GM19035 (cell line): ENCODE measurements around the gene SEMA4A.
"Not testable (repeated sequence)": the region's sequence is repeated elsewhere in the genome, so short reads cannot be mapped to it uniquely, and the experiment has no call there.

Experiments
- ATAC-seq: cut with Tn5 transposase; IDR thresholded peaks from one replicate; pipeline ENCODE4 v1.9.1; 2021; ENCODE audit not compliant: unreplicated experiment

The SEMA4A gene

GRCh38 chr1:156153362-156153761 is at the start of gene SEMA4A:
Gene SEMA4A, plus strand, starts transcription at chr1:156153585. Its CDS starts 994 bp downstream, at chr1:156154579.
- no peak for ATAC-seq

- ATAC-seq: no peak
These were observed 49.1 kb upstream of the SEMA4A start for GRCh38 chr1:156104065-156104810.

GRCh38 chr1:156104861-156105832 is 48.2 kb upstream of the SEMA4A start:
- ATAC-seq: no peak

GRCh38 chr1:156106624-156107488 is 46.5 kb upstream of the SEMA4A start:
- ATAC-seq: no peak

GRCh38 chr1:156108057-156108456 is 45.3 kb upstream of the SEMA4A start:
- no peak for ATAC-seq

- ATAC-seq: no peak
These were observed 44.6 kb upstream of the SEMA4A start for GRCh38 chr1:156108664-156109241.

- no peak for ATAC-seq
These were observed 43.1 kb upstream of the SEMA4A start for GRCh38 chr1:156110252-156110651.

GRCh38 chr1:156111355-156111962 is 41.9 kb upstream of the SEMA4A start:
- no peak for ATAC-seq

- no peak for ATAC-seq
These were observed 40.9 kb upstream of the SEMA4A start for GRCh38 chr1:156112276-156113137.

GRCh38 chr1:156113282-156113950 is 40.0 kb upstream of the SEMA4A start:
- ATAC-seq: no peak

- ATAC-seq: peak; percentile 79
These were observed 39.1 kb upstream of the SEMA4A start, which contains the start of gene LMNA for GRCh38 chr1:156114101-156114918. Gene LMNA, plus strand, starts transcription at chr1:156114711. Its CDS starts 208 bp downstream, at chr1:156114919.

- peak; percentile 17 for ATAC-seq
These were observed 38.4 kb upstream of the SEMA4A start for GRCh38 chr1:156114919-156115513.

GRCh38 chr1:156115514-156116374 is 37.6 kb upstream of the SEMA4A start:
- ATAC-seq: no peak

GRCh38 chr1:156116731-156117130 is 36.7 kb upstream of the SEMA4A start:
- not testable (repeated sequence) for ATAC-seq

- ATAC-seq: no peak
These were observed 35.8 kb upstream of the SEMA4A start for GRCh38 chr1:156117414-156118176.
